Sciatic nerve (tissue), 2 donors: ENCODE results near the gene SH2D4B. TPM values are rescaled to one million over a fixed set of nuclear protein-coding genes. Genes with fewer than 3 reads are reported as not detected.
A peak's percentile ranks its signal among the peaks of the same experiment; 100 is the strongest.

Experiments used
- ATAC-seq: fragments of 200-7000 bp; cut with Tn5 transposase; one replicate; pipeline ENCODE4 v1.9.1; 2020; ENCODE audit warnings: mild to moderate bottlenecking, moderate library complexity
- DNase-seq: peaks from one replicate; pipeline ENCODE4 v3.0.0-alpha.2; 2020; ENCODE audit warnings: low spot score
- intact Hi-C: fragments of 100-400 bp; cut with DNase I; formaldehyde crosslinking; loops from one replicate; pipeline ENCODE4 v1.14.2; 2022
- total RNA-seq: library from RNA; stranded (reverse); fragmentation: NEBNext Ultra II Directional; extraction: Animal tissue kit (Norgen Biotek cat#: 25700); gene quantifications from one replicate; pipeline ENCODE4 v1.2.1, GENCODE V29; 2021
- donor health status: DM: no; HTN: no; CAD: no.
- donor health status: DM: no; HTN: no; CAD: no.

Gene SH2D4B
- total RNA-seq, 1 donor from 2014 or later = 0.18 TPM

GRCh38 chr10:80502621-80503583 is 34.8 kb upstream of the SH2D4B start:
- no peak for ATAC-seq
- DNase-seq = no peak
- intact Hi-C loops = loop anchor here (10.0 kb wide), 1 partner anchor 108 kb away; no protein-coding TSS in a partner anchor

DNA sequence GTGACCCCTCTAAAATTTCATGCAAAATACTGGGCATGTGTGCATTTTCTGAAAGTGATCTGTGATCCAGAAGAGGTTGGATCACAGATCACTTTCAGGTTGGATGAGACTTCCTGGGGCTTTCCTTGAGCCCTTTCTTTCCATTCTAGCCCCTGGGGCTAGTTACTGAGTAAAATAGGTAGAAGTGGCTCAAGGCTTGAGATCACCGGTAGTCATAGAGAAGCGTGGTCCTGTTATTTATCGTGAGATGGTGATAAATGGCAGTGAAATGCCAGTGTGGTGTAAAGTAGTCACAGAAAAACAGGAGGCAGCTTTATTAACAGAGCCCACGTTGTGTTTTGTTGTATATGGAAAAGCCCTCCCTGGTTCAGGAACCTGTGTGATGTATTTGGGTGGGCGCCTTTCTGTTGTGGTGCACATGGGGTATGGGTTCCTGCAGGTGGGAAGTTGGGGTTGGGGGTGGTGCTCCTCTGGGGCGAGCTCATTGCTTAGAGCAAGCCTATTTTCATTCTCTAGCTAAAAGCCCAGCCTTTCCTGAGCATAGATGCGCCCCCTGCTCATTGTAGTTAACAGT is 34.0 kb upstream of the SH2D4B start:
- no peak for DNase-seq
- no peak for ATAC-seq
- intact Hi-C loops = loop anchor here (10.0 kb wide), 1 partner anchor 109 kb away; no protein-coding TSS in a partner anchor

DNA sequence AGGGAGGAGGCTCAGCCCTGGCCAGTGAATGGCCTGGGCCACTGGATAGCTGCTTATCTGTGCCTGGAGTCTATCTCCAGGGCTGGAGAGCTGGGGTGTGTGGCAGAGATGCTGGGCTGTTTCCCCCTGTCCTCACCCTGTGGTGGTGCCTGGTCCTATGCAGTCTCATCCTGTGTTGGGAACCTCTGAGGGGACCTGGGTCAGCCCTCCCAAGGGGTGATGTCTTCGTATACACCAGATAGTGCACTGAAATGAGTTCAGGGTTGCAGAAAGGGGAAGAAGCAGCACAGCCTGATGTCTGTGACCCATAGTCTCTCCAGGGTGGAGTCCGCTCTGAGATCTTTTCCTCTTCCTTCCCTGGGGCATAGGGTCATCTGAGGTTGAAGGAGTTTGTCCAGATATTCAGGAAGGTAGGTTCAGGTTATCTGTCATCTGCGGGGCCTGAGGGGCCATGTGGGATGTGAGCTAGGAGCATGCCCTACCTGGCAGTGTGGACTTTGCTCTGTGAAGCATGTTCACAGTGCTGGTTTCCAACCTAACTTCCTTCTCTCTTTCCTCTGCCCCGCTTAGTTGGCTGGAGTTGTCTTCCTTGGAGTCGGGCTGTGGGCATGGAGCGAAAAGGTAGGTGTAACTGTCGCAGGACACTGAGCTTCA is 33.4 kb upstream of the SH2D4B start:
- no peak for ATAC-seq

GRCh38 chr10:80504897-80505465 is 32.7 kb upstream of the SH2D4B start:
- intact Hi-C loops = loop anchor here (10.0 kb wide), 1 partner anchor 110 kb away; no protein-coding TSS in a partner anchor
- DNase-seq (peak; percentile 60), ATAC-seq (peak; percentile 33)

More for the DNA sequence above, 33.4 kb upstream of the SH2D4B start:
- intact Hi-C loops = loop anchor here (10.0 kb wide), 1 partner anchor 109 kb away; no protein-coding TSS in a partner anchor
- DNase-seq = no peak

DNA sequence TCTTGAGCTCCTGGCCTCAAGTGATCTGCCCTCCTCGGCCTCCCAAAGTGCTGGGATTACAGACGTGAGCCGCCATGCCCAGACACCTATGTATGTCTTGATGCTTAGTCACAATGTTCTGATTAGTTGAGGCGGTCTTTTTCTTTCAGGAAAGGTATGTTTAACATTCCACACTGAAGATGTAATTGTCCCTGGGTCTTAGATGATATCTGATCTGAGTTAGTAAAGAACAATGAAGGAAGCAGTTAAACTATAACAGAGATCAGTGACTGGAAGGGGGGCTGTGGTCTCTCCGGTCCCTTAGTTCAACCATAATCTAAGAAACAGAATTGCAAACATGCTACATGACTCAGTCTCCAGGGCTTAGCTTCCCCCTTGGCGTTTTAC is 31.5 kb upstream of the SH2D4B start:
- no peak for DNase-seq
- no peak for ATAC-seq
- intact Hi-C loops = loop anchor here (10.0 kb wide), 1 partner anchor 111 kb away; no protein-coding TSS in a partner anchor

DNA sequence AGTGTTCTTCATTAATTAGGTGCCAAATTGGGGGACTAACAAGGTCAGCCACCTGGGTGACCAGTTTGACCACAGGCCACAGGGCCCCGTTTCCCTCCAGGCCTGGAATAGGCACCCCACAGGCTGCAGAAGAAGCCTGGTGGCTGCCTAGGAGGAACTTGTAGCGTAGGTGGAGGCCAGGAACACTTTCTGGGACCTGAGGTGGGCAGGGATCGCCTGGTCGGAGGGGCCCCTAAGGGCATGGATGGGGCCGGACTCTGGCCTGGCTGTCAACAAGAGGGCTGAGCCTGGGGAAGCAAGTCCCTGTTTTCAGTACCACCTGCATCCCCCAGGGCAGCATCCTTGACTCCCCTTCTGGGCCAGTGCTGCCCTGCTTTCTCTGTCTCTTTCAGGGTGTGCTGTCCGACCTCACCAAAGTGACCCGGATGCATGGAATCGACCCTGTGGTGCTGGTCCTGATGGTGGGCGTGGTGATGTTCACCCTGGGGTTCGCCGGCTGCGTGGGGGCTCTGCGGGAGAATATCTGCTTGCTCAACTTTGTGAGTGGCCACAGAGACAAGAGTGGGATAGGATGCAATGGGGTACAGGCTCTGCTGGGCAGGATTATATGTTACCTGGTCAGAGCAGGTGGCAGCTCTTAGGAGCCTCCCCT is 30.7 kb upstream of the SH2D4B start:
- intact Hi-C loops = loop anchor here (10.0 kb wide), 1 partner anchor 112 kb away; no protein-coding TSS in a partner anchor
- ATAC-seq = no peak
- peak; percentile 53 for DNase-seq

DNA sequence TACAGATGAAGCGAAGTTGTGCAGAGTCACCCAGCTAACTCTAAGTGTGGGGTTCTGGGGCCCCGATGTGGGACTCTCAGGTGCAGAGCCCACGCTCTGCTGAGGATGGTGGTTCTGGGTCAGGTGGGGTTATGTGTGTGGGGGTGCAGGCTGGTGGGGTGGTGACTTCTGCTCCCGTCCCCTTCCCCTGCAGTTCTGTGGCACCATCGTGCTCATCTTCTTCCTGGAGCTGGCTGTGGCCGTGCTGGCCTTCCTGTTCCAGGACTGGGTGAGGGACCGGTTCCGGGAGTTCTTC is 28.6 kb upstream of the SH2D4B start:
- no peak for DNase-seq
- no peak for ATAC-seq
- intact Hi-C loops = loop anchor here (10.0 kb wide), 1 partner anchor 114 kb away; no protein-coding TSS in a partner anchor

- DNase-seq (no peak), ATAC-seq (peak; percentile 5)
- intact Hi-C loops = loop anchor here (10.0 kb wide), 1 partner anchor 115 kb away; no protein-coding TSS in a partner anchor
Measured at GRCh38 chr10:80509403-80510161, 28.1 kb upstream of the SH2D4B start.

- ATAC-seq (no peak), DNase-seq (no peak)
- intact Hi-C loops = no loop called here
Measured at GRCh38 chr10:80512031-80512526, 25.6 kb upstream of the SH2D4B start.

DNA sequence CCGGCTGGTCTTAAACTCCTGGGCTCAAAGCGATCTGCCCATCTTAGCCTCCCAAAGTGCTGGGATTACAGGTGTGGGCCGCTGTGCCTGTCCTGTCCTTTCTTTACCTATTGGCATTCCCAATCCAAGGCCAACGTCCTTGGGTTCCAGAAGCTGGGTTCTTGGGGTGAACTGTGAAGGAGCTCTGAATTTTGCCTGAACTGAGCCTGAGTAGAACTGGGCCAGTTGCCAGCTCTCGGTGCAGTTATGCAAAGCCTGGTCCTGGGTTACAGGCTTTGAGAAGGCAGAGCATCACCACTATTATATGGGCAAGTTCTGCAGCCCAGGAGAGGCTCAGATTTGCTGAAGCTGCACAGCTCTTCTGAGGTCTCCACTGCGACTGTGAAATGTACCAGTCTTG is 24.6 kb upstream of the SH2D4B start:
- no peak for DNase-seq
- no peak for ATAC-seq
- intact Hi-C loops = no loop called here

DNA sequence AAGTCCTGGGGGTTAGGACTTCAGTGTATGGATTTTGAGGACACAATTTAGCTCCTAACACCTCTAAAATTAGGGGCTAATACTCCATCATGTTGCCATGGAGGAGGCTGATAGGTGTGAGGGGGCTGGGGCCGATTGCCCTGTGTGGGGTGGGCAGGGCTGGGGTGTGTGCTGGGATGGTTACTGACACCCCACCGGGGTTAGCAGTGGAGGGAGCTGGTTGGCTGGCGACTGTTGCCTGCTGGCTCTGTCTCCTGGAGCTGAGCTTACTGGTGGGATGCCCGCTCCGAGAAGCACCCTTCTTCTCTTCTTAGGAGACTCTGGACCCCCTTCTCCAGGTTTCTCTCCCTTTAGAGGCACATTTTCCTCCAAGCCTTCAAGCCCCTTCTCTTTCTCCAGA is 22.2 kb upstream of the SH2D4B start:
- ATAC-seq (no peak), DNase-seq (no peak)
- intact Hi-C loops = no loop called here

- DNase-seq (no peak), ATAC-seq (no peak)
- intact Hi-C loops = no loop called here
Measured at GRCh38 chr10:80515941-80516340, 21.8 kb upstream of the SH2D4B start.

DNA sequence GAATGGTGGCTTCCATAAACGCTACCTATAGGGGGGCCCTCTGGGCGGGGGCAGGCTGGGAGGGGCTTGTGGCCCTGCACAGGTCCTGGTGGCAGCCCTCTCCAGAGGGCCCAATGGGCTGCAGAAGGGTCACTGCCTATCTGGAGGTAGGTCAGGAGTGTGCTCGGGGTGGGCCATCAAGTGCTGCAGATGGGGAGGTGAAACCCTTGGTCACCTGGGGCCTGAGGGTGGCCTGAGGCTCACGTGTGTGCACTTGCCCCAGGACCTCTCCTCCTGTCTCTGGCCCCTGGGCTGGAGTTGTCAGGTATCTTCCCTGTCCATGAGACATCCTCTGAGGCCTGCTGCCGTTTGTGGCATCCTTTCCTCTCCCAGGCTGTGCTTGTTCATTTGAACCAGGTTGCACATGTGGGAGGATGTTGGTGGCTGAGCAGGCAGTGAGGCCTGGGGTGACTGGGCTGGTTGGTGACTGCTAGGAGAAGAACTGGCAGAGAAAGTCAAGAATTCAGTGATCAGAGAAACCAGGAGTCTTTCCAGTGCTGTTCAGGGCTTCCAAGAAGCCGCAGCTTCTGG is 21.1 kb upstream of the SH2D4B start:
- intact Hi-C loops = no loop called here
- no peak for DNase-seq
- no peak for ATAC-seq

DNA sequence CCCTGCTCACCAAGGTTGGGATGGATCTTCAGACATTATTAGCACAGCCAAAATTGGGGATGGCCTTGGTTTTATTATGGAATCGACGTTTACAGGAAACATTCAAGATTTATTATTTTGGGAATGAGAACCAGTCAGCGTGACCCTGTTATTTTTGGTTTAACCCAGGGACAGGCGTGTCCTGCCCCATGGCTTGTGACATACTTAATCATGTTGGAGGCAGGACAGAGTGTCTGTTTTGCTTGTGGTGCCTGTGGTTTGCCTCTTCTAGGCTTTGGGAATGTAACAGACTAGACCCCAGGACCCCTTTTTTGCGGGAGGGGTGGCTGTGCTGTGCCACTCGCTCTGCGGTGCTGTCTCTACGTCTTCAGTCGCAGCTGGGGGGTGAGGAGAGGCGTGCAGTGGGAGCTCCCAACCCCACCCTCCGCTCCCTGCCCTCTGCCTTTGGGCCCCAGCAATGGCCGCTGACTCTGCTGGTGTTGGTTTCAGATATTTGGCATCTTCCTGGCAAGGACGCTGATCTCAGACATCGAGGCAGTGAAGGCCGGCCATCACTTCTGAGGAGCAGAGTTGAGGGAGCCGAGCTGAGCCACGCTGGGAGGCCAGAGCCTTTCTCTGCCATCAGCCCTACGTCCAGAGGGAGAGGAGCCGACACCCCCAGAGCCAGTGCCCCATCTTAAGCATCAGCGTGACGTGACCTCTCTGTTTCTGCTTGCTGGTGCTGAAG is 20.1 kb upstream of the SH2D4B start:
- peak; percentile 54 for DNase-seq
- ATAC-seq = peak; percentile 41
- intact Hi-C loops = no loop called here

DNA sequence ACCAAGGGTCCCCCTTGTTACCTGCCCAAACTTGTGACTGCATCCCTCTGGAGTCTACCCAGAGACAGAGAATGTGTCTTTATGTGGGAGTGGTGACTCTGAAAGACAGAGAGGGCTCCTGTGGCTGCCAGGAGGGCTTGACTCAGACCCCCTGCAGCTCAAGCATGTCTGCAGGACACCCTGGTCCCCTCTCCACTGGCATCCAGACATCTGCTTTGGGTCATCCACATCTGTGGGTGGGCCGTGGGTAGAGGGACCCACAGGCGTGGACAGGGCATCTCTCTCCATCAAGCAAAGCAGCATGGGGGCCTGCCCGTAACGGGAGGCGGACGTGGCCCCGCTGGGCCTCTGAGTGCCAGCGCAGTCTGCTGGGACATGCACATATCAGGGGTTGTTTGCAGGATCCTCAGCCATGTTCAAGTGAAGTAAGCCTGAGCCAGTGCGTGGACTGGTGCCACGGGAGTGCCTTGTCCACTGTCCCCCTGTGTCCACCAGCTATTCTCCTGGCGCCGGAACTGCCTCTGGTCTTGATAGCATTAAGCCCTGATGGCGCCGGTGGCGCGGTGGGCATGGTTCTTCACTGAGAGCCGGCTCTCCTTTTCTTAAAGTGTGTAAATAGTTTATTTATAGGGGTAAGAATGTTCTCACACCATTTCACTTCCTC is 19.4 kb upstream of the SH2D4B start:
- DNase-seq = peak; percentile 38
- intact Hi-C loops = no loop called here
- no peak for ATAC-seq

GRCh38 chr10:80518807-80519360 is 18.8 kb upstream of the SH2D4B start:
- DNase-seq (no peak), ATAC-seq (peak; percentile 25)
- intact Hi-C loops = no loop called here
